Endothelial cell (in vitro differentiated cells): ENCODE data around the gene RGS10. TPM values are rescaled to one million over a fixed set of nuclear protein-coding genes. Genes with fewer than 3 reads are reported as not detected.

Experiments
- DNase-seq: peaks from one replicate; pipeline ENCODE4 v3.0.0; 2021; ENCODE audit warnings: low spot score
- H3K27ac Mint-ChIP-seq: one replicate; pipeline ENCODE4 v1.8.0; 2021; ENCODE audit warnings: mixed read lengths, inconsistent platforms; ENCODE audit not compliant: unreplicated experiment
- H3K27me3 Mint-ChIP-seq: one replicate; pipeline ENCODE4 v1.8.0; 2021; ENCODE audit warnings: mild to moderate bottlenecking, moderate library complexity, mixed read lengths, inconsistent platforms; ENCODE audit not compliant: unreplicated experiment
- H3K36me3 Mint-ChIP-seq: one replicate; pipeline ENCODE4 v1.8.0; 2021; ENCODE audit warnings: mild to moderate bottlenecking, low read depth, mixed read lengths, inconsistent platforms; ENCODE audit not compliant: unreplicated experiment
- H3K4me1 Mint-ChIP-seq: one replicate; pipeline ENCODE4 v1.8.0; 2021; ENCODE audit warnings: mild to moderate bottlenecking, mixed read lengths, inconsistent platforms; ENCODE audit not compliant: unreplicated experiment
- H3K4me3 Mint-ChIP-seq: one replicate; pipeline ENCODE4 v1.8.0; 2021; ENCODE audit warnings: mild to moderate bottlenecking, mixed read lengths, inconsistent platforms; ENCODE audit not compliant: unreplicated experiment
- H3K9me3 Mint-ChIP-seq: one replicate; pipeline ENCODE4 v1.8.0; 2021; ENCODE audit warnings: mixed read lengths, inconsistent platforms; ENCODE audit not compliant: unreplicated experiment
- CTCF ChIP-seq: fragments of 200-600 bp; sonication (generic); IDR thresholded peaks from one replicate; pipeline ENCODE4 v1.5.0; 2021; ENCODE audit warnings: antibody characterized with exemption; ENCODE audit not compliant: unreplicated experiment
- total RNA-seq: library from RNA; stranded (reverse); fragmentation: NEBNext Ultra II Directional; extraction: Animal tissue kit (Norgen Biotek cat#: 25700); gene quantifications from one replicate; pipeline ENCODE4 v1.2.1, GENCODE V29; 2021; ENCODE audit not compliant: unreplicated experiment

The RGS10 gene
- total RNA-seq, 1 donor from 2014 or later, result 20.0 TPM

GRCh38 chr10:119539359-119539825 lies 3.1 kb downstream of the RGS10 start:
- peaks cover 11% of the 10 kb centered on the region for H3K27me3 Mint-ChIP-seq
- no peaks in the 10 kb centered on the region for H3K9me3 Mint-ChIP-seq
- no peak overlapping the region for H3K27ac Mint-ChIP-seq
- TF ChIP-seq CTCF, result no peak
- H3K4me3 Mint-ChIP-seq, result no peak overlapping the region
- no peak for DNase-seq
- H3K4me1 Mint-ChIP-seq, result peaks cover 38% of the 10 kb centered on the region
- H3K36me3 Mint-ChIP-seq, result peaks cover 11% of the 10 kb centered on the region

GRCh38 chr10:119538632-119539358 lies 3.7 kb downstream of the RGS10 start:
- Mint-ChIP-seq H3K27ac (no peak overlapping the region), H3K36me3 (peaks cover 11% of the 10 kb centered on the region), H3K4me3 (no peak overlapping the region), H3K9me3 (no peaks in the 10 kb centered on the region), H3K27me3 (peaks cover 11% of the 10 kb centered on the region), H3K4me1 (peaks cover 32% of the 10 kb centered on the region)
- no peak for DNase-seq
- no peak for TF ChIP-seq CTCF

- Mint-ChIP-seq H3K9me3 (no peaks in the 10 kb centered on the region), H3K4me1 (peaks cover 27% of the 10 kb centered on the region), H3K4me3 (no peak overlapping the region), H3K36me3 (peaks cover 7% of the 10 kb centered on the region), H3K27me3 (peaks cover 6% of the 10 kb centered on the region), H3K27ac (no peak overlapping the region)
- DNase-seq, result no peak
- no peak for TF ChIP-seq CTCF
Measured at GRCh38 chr10:119537953-119538630, 4.4 kb downstream of the RGS10 start.

GRCh38 chr10:119536508-119537025 lies 6.0 kb downstream of the RGS10 start:
- Mint-ChIP-seq H3K27me3 (peaks cover 6% of the 10 kb centered on the region), H3K4me3 (no peak overlapping the region), H3K36me3 (peaks cover 7% of the 10 kb centered on the region), H3K9me3 (no peaks in the 10 kb centered on the region), H3K27ac (no peak overlapping the region), H3K4me1 (peaks cover 27% of the 10 kb centered on the region)
- TF ChIP-seq CTCF, result no peak
- no peak for DNase-seq
